ENCODE measurements around the gene PMVK. TPM values are rescaled to one million over a fixed set of nuclear protein-coding genes. Genes with fewer than 3 reads are reported as not detected.

Gene PMVK
- total RNA-seq, 1 donor = 6.2 TPM

- no peak for DNase-seq (ENCODE audit: insufficient read length, low spot score, missing footprints)
- TF ChIP-seq CTCF (IDR thresholded peaks at IDR 0.05; ENCODE audit: extremely low read depth, low read depth, low read length) = no peak
- no peak overlapping the region for H2AFZ ChIP-seq (ENCODE audit: low read length)
These were observed 2.1 kb downstream of the PMVK start for GRCh38 chr1:154934358-154934948.

GRCh38 chr1:154931940-154932487 is 4.5 kb downstream of the PMVK start:
- TF ChIP-seq CTCF (IDR thresholded peaks at IDR 0.05; ENCODE audit: extremely low read depth, low read depth, low read length) = no peak
- DNase-seq (ENCODE audit: insufficient read length, low spot score, missing footprints) = peak; percentile 58
- H3K27ac ChIP-seq (ENCODE audit: low read depth, low read length) = no peak overlapping the region

More at GRCh38 chr1:154934358-154934948, 2.1 kb downstream of the PMVK start:
- no peaks in the 10 kb centered on the region for H3K9me3 ChIP-seq (ENCODE audit: low read depth, low read length)
- H3K27me3 ChIP-seq (ENCODE audit: insufficient read depth, low read length) = no peaks in the 10 kb centered on the region
- no peaks in the 10 kb centered on the region for H3K36me3 ChIP-seq (ENCODE audit: insufficient read depth, low read length)
- peaks cover 15% of the 10 kb centered on the region for H3K4me1 ChIP-seq (ENCODE audit: insufficient read depth, low read length)
- H3K79me2 ChIP-seq (ENCODE audit: insufficient read depth, low read length) = peaks cover 9% of the 10 kb centered on the region
- H3K4me3 ChIP-seq (ENCODE audit: insufficient read depth, low read length) = no peak overlapping the region
- no peak overlapping the region for H3K27ac ChIP-seq (ENCODE audit: low read depth, low read length)
- no peaks in the 10 kb centered on the region for H4K20me1 ChIP-seq (ENCODE audit: insufficient read depth, low read length)
- H3K4me2 ChIP-seq (ENCODE audit: insufficient read depth, low read length) = no peak overlapping the region

GRCh38 chr1:154926201-154926600 is 10.3 kb downstream of the PMVK start:
- Histone ChIP-seq H3K27ac (ENCODE audit: low read depth, low read length) (no peak overlapping the region), H3K79me2 (ENCODE audit: insufficient read depth, low read length) (no peaks in the 10 kb centered on the region), H3K4me3 (ENCODE audit: insufficient read depth, low read length) (no peak overlapping the region), H2AFZ (ENCODE audit: low read length) (no peak overlapping the region), H3K9me3 (ENCODE audit: low read depth, low read length) (no peaks in the 10 kb centered on the region), H3K36me3 (ENCODE audit: insufficient read depth, low read length) (peaks cover 30% of the 10 kb centered on the region), H4K20me1 (ENCODE audit: insufficient read depth, low read length) (no peaks in the 10 kb centered on the region), H3K4me2 (ENCODE audit: insufficient read depth, low read length) (no peak overlapping the region), H3K27me3 (ENCODE audit: insufficient read depth, low read length) (no peaks in the 10 kb centered on the region), H3K4me1 (ENCODE audit: insufficient read depth, low read length) (no peaks in the 10 kb centered on the region)
- TF ChIP-seq CTCF (IDR thresholded peaks at IDR 0.05; ENCODE audit: extremely low read depth, low read depth, low read length) = no peak
- DNase-seq (ENCODE audit: insufficient read length, low spot score, missing footprints) = peak; percentile 71

More at GRCh38 chr1:154931940-154932487, 4.5 kb downstream of the PMVK start:
- Histone ChIP-seq H2AFZ (ENCODE audit: low read length) (no peak overlapping the region), H3K4me3 (ENCODE audit: insufficient read depth, low read length) (no peak overlapping the region), H3K36me3 (ENCODE audit: insufficient read depth, low read length) (peaks cover 3% of the 10 kb centered on the region), H3K79me2 (ENCODE audit: insufficient read depth, low read length) (peaks cover 9% of the 10 kb centered on the region), H3K9me3 (ENCODE audit: low read depth, low read length) (no peaks in the 10 kb centered on the region), H4K20me1 (ENCODE audit: insufficient read depth, low read length) (no peaks in the 10 kb centered on the region), H3K4me2 (ENCODE audit: insufficient read depth, low read length) (no peak overlapping the region), H3K27me3 (ENCODE audit: insufficient read depth, low read length) (no peaks in the 10 kb centered on the region), H3K4me1 (ENCODE audit: insufficient read depth, low read length) (peaks cover 7% of the 10 kb centered on the region)

GRCh38 chr1:154925335-154926170 is 11.0 kb downstream of the PMVK start:
- Histone ChIP-seq H3K27ac (ENCODE audit: low read depth, low read length) (no peak overlapping the region), H3K27me3 (ENCODE audit: insufficient read depth, low read length) (no peaks in the 10 kb centered on the region), H2AFZ (ENCODE audit: low read length) (no peak overlapping the region), H4K20me1 (ENCODE audit: insufficient read depth, low read length) (no peaks in the 10 kb centered on the region), H3K4me3 (ENCODE audit: insufficient read depth, low read length) (no peak overlapping the region), H3K4me2 (ENCODE audit: insufficient read depth, low read length) (no peak overlapping the region), H3K79me2 (ENCODE audit: insufficient read depth, low read length) (no peaks in the 10 kb centered on the region), H3K4me1 (ENCODE audit: insufficient read depth, low read length) (no peaks in the 10 kb centered on the region), H3K36me3 (ENCODE audit: insufficient read depth, low read length) (peaks cover 30% of the 10 kb centered on the region), H3K9me3 (ENCODE audit: low read depth, low read length) (no peaks in the 10 kb centered on the region)
- TF ChIP-seq CTCF (IDR thresholded peaks at IDR 0.05; ENCODE audit: extremely low read depth, low read depth, low read length) = no peak
- DNase-seq (ENCODE audit: insufficient read length, low spot score, missing footprints) = peak; percentile 21
